Measurements from ENCODE around the gene BMP8B. TPM values are rescaled to one million over a fixed set of nuclear protein-coding genes. Genes with fewer than 3 reads are reported as not detected.
"Not testable (repeated sequence)": the region's sequence is repeated elsewhere in the genome, so short reads cannot be mapped to it uniquely, and the experiment has no call there.

The BMP8B gene
- total RNA-seq, 2 donors from 2014 or later, result 0.22 to 0.63 TPM

GRCh38 chr1:39826583-39826982 lies 37.9 kb upstream of the BMP8B start:
- no peak for DNase-seq (ENCODE audit: low spot score)
- H3K4me1 ChIP-seq, result no peaks in the 10 kb centered on the region
- no peaks in the 10 kb centered on the region for H3K27me3 ChIP-seq
- H3K27ac ChIP-seq, result no peak overlapping the region
- no peaks in the 10 kb centered on the region for H3K9me3 ChIP-seq
- H3K4me3 ChIP-seq, result no peak overlapping the region
- no peak for TF ChIP-seq CTCF (IDR thresholded peaks at IDR 0.05)
- H3K36me3 ChIP-seq, result no peaks in the 10 kb centered on the region

GRCh38 chr1:39825432-39825941 lies 36.8 kb upstream of the BMP8B start:
- Histone ChIP-seq H3K27me3 (no peaks in the 10 kb centered on the region), H3K9me3 (no peaks in the 10 kb centered on the region), H3K4me3 (no peak overlapping the region), H3K4me1 (no peaks in the 10 kb centered on the region), H3K36me3 (no peaks in the 10 kb centered on the region), H3K27ac (no peak overlapping the region)
- no peak for DNase-seq (ENCODE audit: low spot score)
- TF ChIP-seq CTCF (IDR thresholded peaks at IDR 0.05), result no peak

GRCh38 chr1:39823450-39823849 lies 34.8 kb upstream of the BMP8B start:
- not testable (repeated sequence) for H3K36me3 ChIP-seq; H3K27ac ChIP-seq; H3K4me1 ChIP-seq; H3K9me3 ChIP-seq; DNase-seq (ENCODE audit: low spot score); H3K4me3 ChIP-seq; H3K27me3 ChIP-seq

DNA sequence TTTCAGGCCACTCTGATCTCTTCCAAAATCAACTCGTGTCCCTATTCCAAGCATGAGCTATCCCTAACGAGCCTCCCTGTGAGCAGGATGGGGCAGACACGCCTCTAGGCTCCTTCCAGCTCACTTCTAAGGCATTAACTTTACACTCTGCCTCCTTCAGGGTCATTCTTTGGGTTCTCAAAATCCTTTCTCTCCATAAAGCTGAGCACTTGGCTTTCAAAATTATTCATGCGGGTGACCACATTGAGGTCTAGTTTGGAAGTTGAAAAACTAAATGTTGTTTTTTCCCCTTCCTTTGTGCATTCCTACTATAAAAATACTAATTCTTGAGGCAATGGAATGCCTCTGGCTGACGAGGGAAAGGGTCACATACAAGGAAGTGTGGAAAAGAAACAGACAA lies 33.5 kb upstream of the BMP8B start:
- Histone ChIP-seq H3K9me3 (no peaks in the 10 kb centered on the region), H3K4me3 (no peak overlapping the region), H3K27ac (no peak overlapping the region), H3K4me1 (no peaks in the 10 kb centered on the region), H3K27me3 (no peaks in the 10 kb centered on the region), H3K36me3 (no peaks in the 10 kb centered on the region)
- no peak for TF ChIP-seq CTCF (IDR thresholded peaks at IDR 0.05)
- no peak for DNase-seq (ENCODE audit: low spot score)

DNA sequence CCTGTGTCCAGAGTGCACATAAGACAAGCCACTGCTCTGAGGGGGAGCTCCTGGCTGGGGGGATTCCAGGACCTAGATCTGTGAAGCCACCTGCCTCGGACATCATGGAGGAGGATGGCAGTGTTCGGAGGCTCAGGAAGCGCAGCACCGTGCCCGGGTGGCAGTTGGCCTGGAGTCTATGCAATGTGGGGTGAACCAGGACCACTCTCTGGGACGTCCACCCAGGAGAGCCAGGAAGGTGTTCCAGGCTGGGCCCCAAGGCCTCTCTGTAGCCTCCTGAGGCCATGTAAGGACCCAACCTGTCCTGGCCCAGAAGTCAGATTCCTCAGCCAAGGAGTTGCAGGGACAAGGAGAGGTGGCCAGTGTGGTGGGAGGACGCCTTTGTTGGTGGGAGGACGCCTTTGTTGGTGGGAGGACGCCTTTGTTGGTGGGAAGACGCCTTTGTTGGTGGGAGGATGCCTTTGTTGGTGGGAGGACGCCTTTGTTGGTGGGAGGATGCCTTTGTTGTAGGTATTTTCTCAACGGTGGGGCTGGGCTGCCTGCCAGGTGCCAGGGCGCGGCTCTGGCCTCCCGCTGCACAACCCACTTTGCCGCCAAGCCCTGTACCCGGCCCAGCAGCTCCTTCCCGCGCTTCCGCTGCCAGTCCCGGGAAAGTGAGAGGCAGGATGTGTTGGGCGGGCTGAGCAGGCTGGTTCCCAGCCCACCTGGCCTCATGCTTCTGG lies 30.6 kb upstream of the BMP8B start:
- no peaks in the 10 kb centered on the region for H3K27me3 ChIP-seq
- no peak overlapping the region for H3K4me3 ChIP-seq
- H3K4me1 ChIP-seq, result no peaks in the 10 kb centered on the region
- no peak for DNase-seq (ENCODE audit: low spot score)
- no peak for TF ChIP-seq CTCF (IDR thresholded peaks at IDR 0.05)
- H3K27ac ChIP-seq, result no peak overlapping the region
- no peaks in the 10 kb centered on the region for H3K9me3 ChIP-seq
- H3K36me3 ChIP-seq, result no peaks in the 10 kb centered on the region

DNA sequence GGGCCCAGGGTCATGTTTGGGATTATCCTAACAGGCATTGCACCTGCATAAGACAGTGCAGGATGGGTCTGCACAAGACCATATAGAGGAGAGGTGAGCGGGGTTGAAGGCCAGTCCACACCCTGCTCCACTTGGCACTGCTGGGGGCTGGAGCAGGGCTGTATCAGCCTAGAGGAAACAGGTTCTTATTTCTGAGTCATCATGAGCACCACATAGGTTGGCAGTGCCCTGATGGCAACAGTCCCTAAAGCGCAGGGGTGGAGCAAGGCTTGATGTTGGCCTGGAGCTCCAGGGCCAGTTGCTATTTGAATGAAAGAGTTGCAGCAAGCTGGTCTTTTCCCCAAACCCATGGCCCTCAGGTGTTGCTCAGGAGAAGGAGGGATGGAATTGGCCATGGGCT lies 29.8 kb upstream of the BMP8B start:
- Histone ChIP-seq H3K9me3 (no peaks in the 10 kb centered on the region), H3K27ac (no peak overlapping the region), H3K36me3 (no peaks in the 10 kb centered on the region), H3K4me3 (no peak overlapping the region), H3K27me3 (no peaks in the 10 kb centered on the region), H3K4me1 (no peaks in the 10 kb centered on the region)
- no peak for TF ChIP-seq CTCF (IDR thresholded peaks at IDR 0.05)
- DNase-seq (ENCODE audit: low spot score), result no peak

DNA sequence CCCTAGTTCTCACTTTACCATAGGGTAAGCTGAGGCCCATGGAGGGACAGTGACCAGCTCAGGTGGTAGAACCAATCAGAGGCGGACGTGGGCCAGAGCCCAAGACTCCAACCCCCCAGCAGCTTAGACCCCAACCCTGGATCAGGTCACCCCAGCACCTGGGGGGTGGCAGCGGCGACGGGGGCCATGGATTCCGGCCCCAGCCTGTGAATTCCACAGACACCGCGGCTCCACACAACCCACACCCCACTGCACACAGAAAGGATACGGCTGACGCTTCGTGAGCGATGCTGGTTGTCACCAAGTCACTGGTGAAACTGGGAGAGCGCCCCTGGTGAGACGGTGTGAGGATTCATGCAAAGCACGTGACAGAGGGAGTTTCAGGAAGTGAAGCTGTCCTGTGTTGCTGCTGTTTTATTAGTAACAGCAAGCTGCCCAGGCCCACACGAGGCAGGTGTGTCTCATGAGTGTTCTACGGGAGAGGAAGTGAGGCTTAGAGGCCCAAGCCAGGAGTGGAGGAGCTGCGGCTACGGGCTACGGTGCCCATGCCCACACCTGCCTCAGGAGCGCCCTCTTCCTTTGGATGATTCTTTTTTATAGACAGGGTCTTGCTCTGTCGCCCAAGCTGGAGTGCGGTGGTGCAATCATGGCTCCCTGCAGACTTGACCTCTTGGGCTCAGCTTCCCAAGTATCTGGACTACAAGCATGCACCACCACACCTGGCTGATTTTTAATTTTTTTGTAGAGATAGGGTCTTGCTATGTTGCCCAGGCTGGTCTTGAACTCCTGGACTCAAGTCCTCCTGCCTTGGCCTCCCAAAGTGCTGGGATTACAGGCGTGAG lies 28.6 kb upstream of the BMP8B start:
- H3K36me3 ChIP-seq; H3K4me1 ChIP-seq; H3K27me3 ChIP-seq; H3K9me3 ChIP-seq; DNase-seq (ENCODE audit: low spot score); H3K4me3 ChIP-seq; H3K27ac ChIP-seq: not testable (repeated sequence)

All from right atrium auricular region (tissue), 2 donors.